Loucy (cell line): ENCODE measurements around the gene RPL12.

Experiments used
- CTCF ChIP-seq: fragments of 200-600 bp; sonication (generic); conservative IDR thresholded peaks from 2 replicates; pipeline ENCODE4 v1.5.1; 2014; ENCODE audit warnings: mild to moderate bottlenecking, antibody characterized with exemption, low read length
- EZH2phosphoT487 ChIP-seq: fragments of 200-600 bp; IDR thresholded peaks from 2 replicates; pipeline ENCODE4 v1.6.1; 2018; ENCODE audit warnings: antibody characterized with exemption, mild to moderate bottlenecking, moderate library complexity, borderline replicate concordance

- TF ChIP-seq CTCF (no peak), EZH2phosphoT487 (no peak)
These were observed 52.3 kb downstream of the RPL12 start for GRCh38 chr9:127398715-127399400.
